Epithelial cell of alveolus of lung (primary cell): ENCODE results near the gene PKN2. TPM values are rescaled to one million over a fixed set of nuclear protein-coding genes. Genes with fewer than 3 reads are reported as not detected.

Experiments
- total RNA-seq: library from RNA; depleted of rRNA; stranded (reverse); fragments of >200 nt; gene quantifications from 2 replicates; pipeline ENCODE4 v1.2.1, GENCODE V29; 2015

The PKN2 gene
- total RNA-seq = 24.6 and 28.6 TPM in 2 replicates

GRCh38 chr1:88683541-88684481, at the start of gene PKN2:
Gene PKN2 (plus strand): TSS chr1:88684273. CDS start chr1:88684581, 308 bp downstream.

Other genes with a start within 250 kb of the PKN2 start
- gene GTF2B, start 207.3 kb downstream of the PKN2 start, total RNA-seq = 28.2 and 40.8 TPM in 2 replicates